Cerebellar nuclear complex (tissue), 1 donor: Measurements from ENCODE around the gene ATP13A3.
"Not testable (repeated sequence)": the region's sequence is repeated elsewhere in the genome, so short reads cannot be mapped to it uniquely, and the experiment has no call there.

Experiments
- DNase-seq, 2 experiments: peaks; one replicate each; lab custom pipeline; 2025; lab: John Stamatoyannopoulos, UW

ATP13A3 gene

GRCh38 chr3:194486540-194487288, at the start of gene ATP13A3:
Gene ATP13A3, minus strand, starts transcription at chr3:194487002. Its CDS starts 24,812 bp downstream, at chr3:194462190.
- DNase-seq: peak; percentile 44 to 58

GRCh38 chr3:194535199-194535598, 48.4 kb upstream of the ATP13A3 start:
- DNase-seq: not testable (repeated sequence)

GRCh38 chr3:194534243-194534642, 47.4 kb upstream of the ATP13A3 start:
- DNase-seq: no peak

- DNase-seq: no peak
These were observed 45.8 kb upstream of the ATP13A3 start for GRCh38 chr3:194532591-194532990.

GRCh38 chr3:194527726-194528125, 40.9 kb upstream of the ATP13A3 start:
- DNase-seq: no peak

GRCh38 chr3:194526164-194526563, 39.4 kb upstream of the ATP13A3 start:
- DNase-seq: no peak

- no peak for DNase-seq
These were observed 35.8 kb upstream of the ATP13A3 start for GRCh38 chr3:194522579-194523046.

GRCh38 chr3:194521510-194522260, 34.9 kb upstream of the ATP13A3 start:
- DNase-seq: no peak

- not testable (repeated sequence) for DNase-seq
These were observed 33.9 kb upstream of the ATP13A3 start for GRCh38 chr3:194520682-194521162.

GRCh38 chr3:194520201-194520600, 33.4 kb upstream of the ATP13A3 start:
- DNase-seq: not testable (repeated sequence)

GRCh38 chr3:194518652-194519051, 31.9 kb upstream of the ATP13A3 start:
- no peak for DNase-seq

- no peak for DNase-seq
These were observed 30.5 kb upstream of the ATP13A3 start for GRCh38 chr3:194517333-194517732.

GRCh38 chr3:194514626-194515025, 27.8 kb upstream of the ATP13A3 start:
- DNase-seq: no peak

- no peak for DNase-seq
These were observed 26.2 kb upstream of the ATP13A3 start for GRCh38 chr3:194512895-194513601.

- no peak for DNase-seq
These were observed 22.0 kb upstream of the ATP13A3 start for GRCh38 chr3:194508491-194509453.

- DNase-seq: no peak
These were observed 20.8 kb upstream of the ATP13A3 start for GRCh38 chr3:194507571-194507970.

- no peak for DNase-seq
These were observed 19.1 kb upstream of the ATP13A3 start for GRCh38 chr3:194505791-194506415.

GRCh38 chr3:194504861-194505260, 18.1 kb upstream of the ATP13A3 start:
- no peak for DNase-seq

- no peak for DNase-seq
These were observed 17.3 kb upstream of the ATP13A3 start for GRCh38 chr3:194504146-194504545.

GRCh38 chr3:194503081-194503531, 16.3 kb upstream of the ATP13A3 start:
- no peak for DNase-seq

- no peak for DNase-seq
These were observed 13.4 kb upstream of the ATP13A3 start for GRCh38 chr3:194500198-194500597.
